Activated gamma-delta T cell (primary cell): ENCODE data around the gene NRXN3.

Experiments
- DNase-seq: peaks from one replicate; lab custom pipeline; 2025; lab: John Stamatoyannopoulos, UW

The NRXN3 gene

GRCh38 chr14:78638926-78639325, 468.8 kb downstream of the NRXN3 start:
- no peak for DNase-seq

- DNase-seq: no peak
Observed at GRCh38 chr14:78644824-78645559, 474.8 kb downstream of the NRXN3 start.

GRCh38 chr14:78652727-78653126, 482.6 kb downstream of the NRXN3 start:
- DNase-seq: no peak

- no peak for DNase-seq
Observed at GRCh38 chr14:78653173-78653572, 483.0 kb downstream of the NRXN3 start.

- no peak for DNase-seq
Observed at GRCh38 chr14:78657451-78657850, 487.3 kb downstream of the NRXN3 start.

GRCh38 chr14:78664841-78665240, 494.7 kb downstream of the NRXN3 start:
- no peak for DNase-seq

GRCh38 chr14:78666336-78667056, 496.3 kb downstream of the NRXN3 start:
- no peak for DNase-seq

GRCh38 chr14:78667141-78667540, 497.0 kb downstream of the NRXN3 start:
- no peak for DNase-seq

- DNase-seq: no peak
Observed at GRCh38 chr14:78673845-78674244, 503.7 kb downstream of the NRXN3 start.

GRCh38 chr14:78674820-78675219, 504.6 kb downstream of the NRXN3 start:
- DNase-seq: no peak

- DNase-seq: no peak
Observed at GRCh38 chr14:78683206-78683605, 513.0 kb downstream of the NRXN3 start.

GRCh38 chr14:78683981-78684380, 513.8 kb downstream of the NRXN3 start:
- DNase-seq: no peak

GRCh38 chr14:78688503-78688902, 518.3 kb downstream of the NRXN3 start:
- no peak for DNase-seq

- DNase-seq: no peak
Observed at GRCh38 chr14:78690836-78691235, 520.7 kb downstream of the NRXN3 start.

GRCh38 chr14:78697341-78697740, 527.2 kb downstream of the NRXN3 start:
- no peak for DNase-seq

GRCh38 chr14:78698991-78699390, 528.8 kb downstream of the NRXN3 start:
- DNase-seq: no peak

GRCh38 chr14:78700236-78700635, 530.1 kb downstream of the NRXN3 start:
- no peak for DNase-seq

- DNase-seq: no peak
Observed at GRCh38 chr14:78701246-78701645, 531.1 kb downstream of the NRXN3 start.

- no peak for DNase-seq
Observed at GRCh38 chr14:78704965-78705364, 534.8 kb downstream of the NRXN3 start.

- no peak for DNase-seq
Observed at GRCh38 chr14:78705989-78706388, 535.8 kb downstream of the NRXN3 start.

GRCh38 chr14:78709795-78710557, 539.8 kb downstream of the NRXN3 start:
- DNase-seq: no peak

- no peak for DNase-seq
Observed at GRCh38 chr14:78710963-78711362, 540.8 kb downstream of the NRXN3 start.

- no peak for DNase-seq
Observed at GRCh38 chr14:78713716-78714115, 543.5 kb downstream of the NRXN3 start.
